OCI-LY7 (cell line): ENCODE results near the gene TSR2. TPM values are rescaled to one million over a fixed set of nuclear protein-coding genes. Genes with fewer than 3 reads are reported as not detected.
A peak's percentile ranks its signal among the peaks of the same experiment; 100 is the strongest.

ENCODE experiments used
- BruUV-seq: library from RNA; stranded (reverse); fragments of 400-500 nt; replicated peaks from 2 replicates; lab custom pipeline; 2021; lab: Mats Ljungman, UMichigan
- CTCF ChIA-PET: fragments of 300-600 bp; sonication (Branson Sonifier 250); formaldehyde crosslinking; loops from one replicate; lab custom pipeline; 2022; ENCODE audit warnings: antibody characterized with exemption; ENCODE audit not compliant: unreplicated experiment; lab: Charles Lee
- POLR2A ChIA-PET: fragments of 300-600 bp; sonication (Branson Sonifier 250); formaldehyde crosslinking; loops from one replicate; lab custom pipeline; 2022; ENCODE audit warnings: antibody characterized with exemption; lab: Charles Lee
- DNase-seq: peaks from one replicate; pipeline ENCODE4 v3.0.0-alpha.2; 2015; ENCODE audit warnings: low spot score
- H2AFZ ChIP-seq: fragments of 200-600 bp; sonication (generic), shearing (Covaris generic); 2 replicates; pipeline ENCODE4 v1.6.1; 2014; ENCODE audit warnings: mild to moderate bottlenecking, antibody characterized with exemption, low read length, moderate library complexity
- H3K27ac ChIP-seq: fragments of 200-600 bp; sonication (generic); 2 replicates; pipeline ENCODE4 v1.5.1; 2014; ENCODE audit warnings: mixed run types, low read depth, mild to moderate bottlenecking, moderate library complexity, low read length, inconsistent platforms; ENCODE audit not compliant: poor library complexity, severe bottlenecking
- H3K36me3 ChIP-seq: fragments of 200-600 bp; sonication (generic); 2 replicates; pipeline ENCODE4 v1.6.1; 2014; ENCODE audit warnings: mild to moderate bottlenecking, antibody characterized with exemption, low read length, moderate library complexity, mixed read lengths; ENCODE audit not compliant: insufficient read depth
- H3K4me1 ChIP-seq: fragments of 200-600 bp; sonication (generic); 2 replicates; pipeline ENCODE4 v1.5.1; 2014; ENCODE audit warnings: mild to moderate bottlenecking, low read length; ENCODE audit not compliant: insufficient read depth, poor library complexity, severe bottlenecking
- H3K4me2 ChIP-seq: fragments of 200-600 bp; sonication (generic); 2 replicates; pipeline ENCODE4 v1.6.1; 2014; ENCODE audit warnings: mild to moderate bottlenecking, low read length
- H3K4me3 ChIP-seq: fragments of 200-600 bp; sonication (generic); 2 replicates; pipeline ENCODE4 v1.5.1; 2014; ENCODE audit warnings: mild to moderate bottlenecking, low read depth, low read length; ENCODE audit not compliant: poor library complexity, severe bottlenecking
- H3K79me2 ChIP-seq: fragments of 200-600 bp; sonication (generic); 2 replicates; pipeline ENCODE4 v1.6.1; 2016; ENCODE audit warnings: low read depth, mild to moderate bottlenecking, low read length, moderate library complexity, mixed read lengths; ENCODE audit not compliant: insufficient read depth
- H3K9me2 ChIP-seq: fragments of 200-600 bp; sonication (generic); 2 replicates; pipeline ENCODE4 v1.6.1; 2016; ENCODE audit warnings: mild to moderate bottlenecking, low read length, mixed read lengths; ENCODE audit not compliant: insufficient read depth
- H3K9me3 ChIP-seq: fragments of 200-600 bp; sonication (generic); 2 replicates; pipeline ENCODE4 v1.6.1; 2014; ENCODE audit warnings: mild to moderate bottlenecking, mixed run types, low read length, mixed read lengths
- H4K20me1 ChIP-seq: fragments of 200-600 bp; sonication (generic); 2 replicates; pipeline ENCODE4 v1.6.1; 2014; ENCODE audit warnings: mild to moderate bottlenecking, antibody characterized with exemption, low read length, moderate library complexity, mixed read lengths; ENCODE audit not compliant: insufficient read depth
- CTCF ChIP-seq: fragments of 200-600 bp; sonication (generic); conservative IDR thresholded peaks from 2 replicates; pipeline ENCODE4 v1.5.1; 2014; ENCODE audit warnings: mild to moderate bottlenecking, antibody characterized with exemption, low read length, moderate library complexity, mixed read lengths
- EZH2phosphoT487 ChIP-seq: fragments of 200-600 bp; sonication (generic); IDR thresholded peaks from 2 replicates; pipeline ENCODE4 v1.6.1; 2018; ENCODE audit warnings: low read depth, borderline replicate concordance, mild to moderate bottlenecking, mixed run types, antibody characterized with exemption, low read length, moderate library complexity, mixed read lengths
- intact Hi-C: fragments of 100-400 bp; cut with micrococcal nuclease; formaldehyde crosslinking; loops from one replicate; pipeline ENCODE4 v1.10.0; 2022; ENCODE audit not compliant: unreplicated experiment
- total RNA-seq, 2 experiments: library from RNA; depleted of rRNA in 1 of 2; stranded (reverse); fragments of >200 nt in 1 of 2; shearing (Covaris generic) in 1 of 2; gene quantifications; 2 replicates each; pipeline ENCODE4 v1.2.3, GENCODE V29; 2014 to 2022

The TSR2 gene
- total RNA-seq, 2 experiments from 2014 or later: 14.6 to 30.7 TPM

DNA sequence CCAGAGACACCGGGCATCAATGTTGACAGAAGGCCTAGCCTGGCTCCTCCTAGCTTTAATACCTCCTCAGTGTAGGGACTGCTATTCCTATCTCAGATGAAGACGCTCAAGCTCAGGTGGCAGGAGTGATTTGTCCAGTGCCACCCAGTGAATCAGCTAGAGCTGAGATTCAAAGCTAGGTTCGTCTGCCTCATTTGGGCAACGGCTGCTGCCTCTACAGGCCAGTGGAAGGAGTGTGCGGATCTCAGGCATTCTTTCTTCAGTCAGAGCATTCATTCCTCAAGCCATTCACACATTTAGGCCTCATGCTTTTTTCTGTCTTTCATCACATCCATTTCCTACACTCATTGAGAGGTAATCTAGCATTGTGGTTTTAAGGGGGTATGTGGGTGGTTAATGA lies 7.3 kb downstream of the TSR2 start:
- H3K27ac ChIP-seq: no peak overlapping the region
- peaks cover 2% of the 10 kb centered on the region for H3K4me1 ChIP-seq
- H3K4me3 ChIP-seq: no peak overlapping the region
- no TSS peak for BruUV-seq
- H3K4me2 ChIP-seq: no peak overlapping the region
- H4K20me1 ChIP-seq: no peaks in the 10 kb centered on the region
- peaks cover 4% of the 10 kb centered on the region for H3K79me2 ChIP-seq
- no peaks in the 10 kb centered on the region for H3K9me2 ChIP-seq
- CTCF ChIA-PET: no interaction called here
- H3K36me3 ChIP-seq: peaks cover 29% of the 10 kb centered on the region
- intact Hi-C loops: no loop called here
- TF ChIP-seq CTCF (peak; percentile 39; the same call in 1 of the 2 replicates), EZH2phosphoT487 (no peak)
- POLR2A ChIA-PET: no interaction called here
- no peak for DNase-seq
- H2AFZ ChIP-seq: no peak overlapping the region
- H3K9me3 ChIP-seq: no peaks in the 10 kb centered on the region

DNA sequence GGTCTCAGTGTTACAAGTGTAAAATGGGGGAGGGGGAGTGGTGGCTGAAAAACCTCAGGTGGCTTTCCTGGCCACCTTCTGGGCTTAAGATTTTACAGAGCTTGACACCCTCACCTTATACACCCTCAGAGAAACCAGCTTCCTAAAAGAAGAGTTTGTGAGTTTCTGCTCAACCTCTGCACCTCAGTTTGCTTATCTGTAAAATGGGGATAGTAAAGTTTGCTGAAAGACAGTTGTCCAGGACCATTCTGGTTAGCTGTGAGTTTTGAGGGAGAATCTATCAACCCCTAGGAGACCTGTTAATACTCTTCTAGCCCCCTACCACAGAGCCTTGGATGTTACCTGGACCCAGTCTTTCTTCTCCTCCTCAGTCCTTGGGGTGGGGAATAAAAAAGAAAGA lies 9.7 kb downstream of the TSR2 start:
- ChIA-PET CTCF (no interaction called here), POLR2A (no interaction called here)
- H3K4me2 ChIP-seq: no peak overlapping the region
- no peaks in the 10 kb centered on the region for H3K9me3 ChIP-seq
- BruUV-seq: no TSS peak
- H3K4me3 ChIP-seq: no peak overlapping the region
- no peak for DNase-seq
- H4K20me1 ChIP-seq: no peaks in the 10 kb centered on the region
- intact Hi-C loops: no loop called here
- no peaks in the 10 kb centered on the region for H3K79me2 ChIP-seq
- H3K4me1 ChIP-seq: no peaks in the 10 kb centered on the region
- peaks cover 8% of the 10 kb centered on the region for H3K36me3 ChIP-seq
- no peak overlapping the region for H2AFZ ChIP-seq
- no peak overlapping the region for H3K27ac ChIP-seq
- TF ChIP-seq CTCF: no peak
- no peak for TF ChIP-seq EZH2phosphoT487
- no peaks in the 10 kb centered on the region for H3K9me2 ChIP-seq

- ChIA-PET POLR2A (no interaction called here), CTCF (no interaction called here)
- Histone ChIP-seq H3K4me3 (no peak overlapping the region), H3K36me3 (no peaks in the 10 kb centered on the region; the same call in 1 of the 2 replicates), H3K27ac (no peak overlapping the region), H3K4me2 (no peak overlapping the region), H3K9me3 (no peaks in the 10 kb centered on the region), H3K4me1 (no peaks in the 10 kb centered on the region), H2AFZ (no peak overlapping the region), H4K20me1 (no peaks in the 10 kb centered on the region), H3K79me2 (no peaks in the 10 kb centered on the region), H3K9me2 (no peaks in the 10 kb centered on the region)
- peak; percentile 37 for DNase-seq
- intact Hi-C loops: no loop called here
- BruUV-seq: no TSS peak
- TF ChIP-seq CTCF (peak; percentile 51), EZH2phosphoT487 (no peak)
These were observed 12.7 kb downstream of the TSR2 start for GRCh38 chrX:54452920-54453319.
